Natural killer cell treated with Interleukin-12 subunit alpha and Interleukin-12 subunit beta and Interleukin-15 and Interleukin-18, amount 100 ng/mL, for 72 hours (primary cell): Measurements from ENCODE around the gene CLIC5. TPM values are rescaled to one million over a fixed set of nuclear protein-coding genes. Genes with fewer than 3 reads are reported as not detected.
"Not testable (repeated sequence)": the region's sequence is repeated elsewhere in the genome, so short reads cannot be mapped to it uniquely, and the experiment has no call there.

ENCODE experiments used
- ATAC-seq, 2 donors: fragments of 150-1000 bp; cut with Tn5 transposase in 1 of 2; sonication (Bioruptor Pico), chemical (Tn5 transposase) in 1 of 2; 2 replicates each; pipeline ENCODE4 v1.10.0; 2021
- DNase-seq: peaks from one replicate; pipeline ENCODE4 v3.0.0; 2022; ENCODE audit warnings: low spot score
- H3K27ac Mint-ChIP-seq, 2 donors: 1 replicate in 1 of 2; 2 replicates in 1 of 2; pipeline ENCODE4 v1.8.0; 2022; ENCODE audit warnings: mixed read lengths in 2 of 2, mild to moderate bottlenecking in 1 of 2, moderate library complexity in 1 of 2
- H3K27me3 Mint-ChIP-seq, 2 donors: 1 replicate in 1 of 2; 2 replicates in 1 of 2; pipeline ENCODE4 v1.8.0; 2022; ENCODE audit warnings: mixed read lengths in 2 of 2
- H3K36me3 Mint-ChIP-seq: one replicate; pipeline ENCODE4 v1.8.0; 2022; ENCODE audit warnings: mixed read lengths
- H3K4me1 Mint-ChIP-seq, 2 donors: 1 replicate in 1 of 2; 2 replicates in 1 of 2; pipeline ENCODE4 v1.8.0; 2022; ENCODE audit warnings: low read depth in 2 of 2, mixed read lengths in 2 of 2, mild to moderate bottlenecking in 1 of 2
- H3K4me3 Mint-ChIP-seq: one replicate; pipeline ENCODE4 v1.8.0; 2022; ENCODE audit warnings: mixed read lengths
- H3K9me3 Mint-ChIP-seq: 2 replicates; pipeline ENCODE4 v1.8.0; 2022; ENCODE audit warnings: mixed read lengths
- total RNA-seq, 2 donors: library from RNA; stranded (reverse); gene quantifications; one replicate each; pipeline ENCODE4 v1.2.3, GENCODE V29; 2022

The CLIC5 gene
- total RNA-seq, 2 donors from 2014 or later: 0.38 to 3.8 TPM

DNA sequence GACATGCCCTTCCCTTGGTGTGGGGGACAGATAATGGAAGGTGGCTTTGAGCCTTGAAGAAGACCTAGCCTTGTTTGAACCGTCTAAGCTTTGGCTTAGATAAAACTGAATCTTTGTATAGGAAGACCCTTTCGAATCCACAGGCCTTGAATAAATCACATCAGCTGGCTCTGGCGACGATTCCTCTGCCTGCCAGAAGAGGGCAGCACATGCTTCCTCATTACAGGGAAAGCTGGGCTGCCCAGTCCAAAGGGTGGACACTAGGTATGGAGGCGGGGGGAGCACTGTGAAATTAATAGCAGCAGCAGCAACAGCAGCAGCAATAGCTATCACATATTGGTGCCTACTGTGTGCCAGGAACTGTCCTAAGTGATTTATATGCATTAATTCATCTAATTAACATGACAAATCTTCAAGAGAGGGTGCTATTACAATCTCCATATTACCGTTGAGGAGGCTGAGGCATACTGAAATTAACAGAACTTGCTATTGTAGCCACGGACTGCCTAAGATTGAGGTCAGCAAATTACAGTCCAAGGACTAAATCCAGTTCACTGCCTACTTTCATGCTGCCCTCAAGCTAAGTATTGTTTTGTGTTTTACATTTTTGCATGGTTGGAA lies 85.1 kb downstream of the CLIC5 start:
- H3K4me3 Mint-ChIP-seq: no peak overlapping the region
- no peaks in the 10 kb centered on the region for H3K36me3 Mint-ChIP-seq
- H3K4me1 Mint-ChIP-seq: peaks cover 7 to 16% of the 10 kb centered on the region in 2 donors
- peak; percentile 57 to 68 for ATAC-seq
- H3K27ac Mint-ChIP-seq: no peak overlapping the region
- H3K27me3 Mint-ChIP-seq: peaks cover 0 to 3% of the 10 kb centered on the region in 2 donors
- H3K9me3 Mint-ChIP-seq: no peaks in the 10 kb centered on the region
- DNase-seq: no peak

GRCh38 chr6:45929421-45930361 lies 86.0 kb downstream of the CLIC5 start:
- ATAC-seq: no peak
- no peak for DNase-seq
- H3K36me3 Mint-ChIP-seq: no peaks in the 10 kb centered on the region
- H3K4me1 Mint-ChIP-seq: peaks cover 7 to 16% of the 10 kb centered on the region in 2 donors
- peaks cover 0 to 3% of the 10 kb centered on the region in 2 donors for H3K27me3 Mint-ChIP-seq
- no peak overlapping the region for H3K27ac Mint-ChIP-seq
- no peak overlapping the region for H3K4me3 Mint-ChIP-seq
- no peaks in the 10 kb centered on the region for H3K9me3 Mint-ChIP-seq

GRCh38 chr6:45928721-45929305 lies 86.8 kb downstream of the CLIC5 start:
- DNase-seq (no peak), ATAC-seq (no peak)
- H3K9me3 Mint-ChIP-seq: no peaks in the 10 kb centered on the region
- peaks cover 7 to 20% of the 10 kb centered on the region in 2 donors for H3K4me1 Mint-ChIP-seq
- H3K27me3 Mint-ChIP-seq: peaks cover 0 to 8% of the 10 kb centered on the region in 2 donors
- no peak overlapping the region for H3K27ac Mint-ChIP-seq
- H3K36me3 Mint-ChIP-seq: no peaks in the 10 kb centered on the region
- no peak overlapping the region for H3K4me3 Mint-ChIP-seq

- H3K27me3 Mint-ChIP-seq: peaks cover 0 to 11% of the 10 kb centered on the region in 2 donors
- no peaks in the 10 kb centered on the region for H3K9me3 Mint-ChIP-seq
- H3K27ac Mint-ChIP-seq: no peak overlapping the region
- H3K4me3 Mint-ChIP-seq: no peak overlapping the region
- ATAC-seq: no peak
- H3K4me1 Mint-ChIP-seq: peaks cover 12 to 30% of the 10 kb centered on the region in 2 donors
- no peak for DNase-seq
- H3K36me3 Mint-ChIP-seq: no peaks in the 10 kb centered on the region
These were observed 88.0 kb downstream of the CLIC5 start for GRCh38 chr6:45927421-45928320.

- ATAC-seq: not testable (repeated sequence)
- H3K27ac Mint-ChIP-seq: peak overlapping the region in 1 of 2 donors; percentile 26
These were observed 89.2 kb downstream of the CLIC5 start for GRCh38 chr6:45926423-45926822.

DNA sequence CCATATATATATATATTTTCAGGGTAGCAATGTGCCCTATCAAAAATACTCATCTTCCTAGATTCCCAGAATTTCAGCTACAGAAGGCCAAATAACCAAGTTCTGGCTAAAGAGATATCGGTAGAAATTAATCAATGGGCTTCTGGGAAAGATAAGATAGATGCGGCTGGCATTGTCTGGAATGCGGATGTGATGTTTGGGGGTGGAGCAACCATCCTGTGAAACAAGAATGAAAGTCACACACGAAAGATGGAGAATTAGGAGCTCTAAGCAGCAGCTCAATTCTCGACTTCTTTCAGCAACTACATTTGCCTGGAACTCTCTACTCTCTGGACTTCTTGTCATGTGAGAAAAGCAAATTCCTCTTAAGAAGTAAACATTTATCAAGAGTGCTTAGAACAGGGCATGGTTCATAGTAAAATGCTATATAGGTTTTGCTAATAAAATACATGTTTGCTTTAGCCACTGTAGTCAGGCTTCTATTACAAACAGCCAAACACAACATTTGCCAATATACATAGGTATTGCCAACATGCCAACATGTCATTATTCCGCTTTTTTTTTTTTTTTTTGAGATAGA lies 90.8 kb downstream of the CLIC5 start:
- DNase-seq: no peak
- peaks cover 18 to 43% of the 10 kb centered on the region in 2 donors for H3K4me1 Mint-ChIP-seq
- no peaks in the 10 kb centered on the region for H3K9me3 Mint-ChIP-seq
- no peaks in the 10 kb centered on the region for H3K36me3 Mint-ChIP-seq
- no peak overlapping the region for H3K4me3 Mint-ChIP-seq
- H3K27ac Mint-ChIP-seq: peak overlapping the region; percentile 69 to 88
- no peak for ATAC-seq
- H3K27me3 Mint-ChIP-seq: peaks cover 0 to 11% of the 10 kb centered on the region in 2 donors

More at GRCh38 chr6:45926423-45926822, 89.2 kb downstream of the CLIC5 start:
- DNase-seq, H3K36me3 Mint-ChIP-seq, H3K9me3 Mint-ChIP-seq: not testable (repeated sequence)
- H3K27me3 Mint-ChIP-seq: peaks cover 0 to 11% of the 10 kb centered on the region in 2 donors
- H3K4me1 Mint-ChIP-seq: peaks cover 19 to 39% of the 10 kb centered on the region in 2 donors
- H3K4me3 Mint-ChIP-seq: peak overlapping the region; percentile 0

DNA sequence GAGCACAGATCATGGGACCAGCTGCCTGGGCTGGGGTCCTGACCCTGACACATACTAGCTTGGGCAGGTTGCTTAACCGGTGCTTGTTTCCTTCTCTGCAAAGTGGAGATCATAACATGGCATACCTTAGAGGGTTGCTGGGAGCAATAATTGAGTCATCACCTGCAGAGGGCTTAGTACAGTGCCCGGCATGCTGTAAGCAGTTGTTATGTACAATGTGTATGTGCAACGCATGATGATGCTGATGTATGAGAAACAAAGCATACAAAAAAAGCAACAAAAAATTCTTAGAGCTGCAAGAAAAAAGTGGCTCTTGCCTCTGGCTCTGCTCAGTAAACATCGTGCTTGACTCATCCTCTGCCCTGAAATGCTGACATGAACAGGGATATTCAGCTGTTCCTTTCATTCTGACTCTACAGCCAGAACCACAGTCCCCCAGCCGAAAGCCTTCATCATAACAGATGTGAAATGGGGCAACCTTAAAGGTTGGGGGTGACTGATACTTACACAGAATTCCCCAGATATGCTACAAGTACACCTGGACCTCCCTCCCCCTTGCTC lies 91.7 kb downstream of the CLIC5 start:
- Mint-ChIP-seq H3K4me1 (peaks cover 18 to 43% of the 10 kb centered on the region in 2 donors), H3K9me3 (no peaks in the 10 kb centered on the region), H3K36me3 (no peaks in the 10 kb centered on the region), H3K27me3 (peaks cover 0 to 11% of the 10 kb centered on the region in 2 donors), H3K4me3 (peak overlapping the region; percentile 66), H3K27ac (peak overlapping the region; percentile 69 to 88)
- ATAC-seq: peak; percentile 82 to 88
- no peak for DNase-seq

DNA sequence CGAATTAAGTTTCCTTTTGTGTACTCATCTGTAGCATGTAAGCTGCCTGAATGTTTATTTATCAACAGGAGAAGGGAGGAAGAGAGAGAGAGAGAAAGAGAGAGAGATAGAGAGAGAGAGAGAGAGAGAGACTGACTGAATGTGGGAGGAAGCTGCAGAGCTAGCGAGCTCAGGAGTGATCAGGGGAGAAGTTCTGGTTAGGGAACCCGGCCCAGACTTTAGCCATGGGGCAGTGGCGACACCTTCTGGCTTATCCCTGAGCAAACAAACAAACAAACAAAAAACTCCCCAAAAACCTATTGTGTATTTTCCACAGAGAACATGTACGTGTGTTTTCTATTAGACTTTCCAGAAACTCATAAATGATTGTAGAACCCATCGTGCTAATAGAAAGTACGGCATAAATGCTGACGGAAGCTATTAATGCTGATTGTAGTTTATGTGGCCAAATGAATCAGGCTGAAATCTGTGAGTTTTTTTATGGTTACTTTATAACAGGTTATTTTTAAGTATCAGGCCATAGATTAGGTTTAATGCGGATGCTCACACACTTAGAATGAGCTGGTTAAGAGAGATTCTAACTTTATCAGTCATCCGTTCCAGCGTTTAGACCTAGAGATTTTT lies 92.8 kb downstream of the CLIC5 start:
- Mint-ChIP-seq H3K4me1 (peaks cover 18 to 43% of the 10 kb centered on the region in 2 donors), H3K27me3 (peaks cover 0 to 11% of the 10 kb centered on the region in 2 donors), H3K4me3 (peak overlapping the region; percentile 74), H3K27ac (peak overlapping the region; percentile 47 to 88), H3K9me3 (no peaks in the 10 kb centered on the region), H3K36me3 (no peaks in the 10 kb centered on the region)
- DNase-seq: peak; percentile 69
- ATAC-seq: peak; percentile 46 to 74

- peaks cover 0 to 9% of the 10 kb centered on the region in 2 donors for H3K27me3 Mint-ChIP-seq
- ATAC-seq (no peak), DNase-seq (no peak)
- H3K9me3 Mint-ChIP-seq: no peaks in the 10 kb centered on the region
- peak overlapping the region; percentile 80 to 88 for H3K27ac Mint-ChIP-seq
- H3K4me3 Mint-ChIP-seq: peak overlapping the region; percentile 74
- H3K36me3 Mint-ChIP-seq: no peaks in the 10 kb centered on the region
- H3K4me1 Mint-ChIP-seq: peaks cover 16 to 41% of the 10 kb centered on the region in 2 donors
These were observed 93.9 kb downstream of the CLIC5 start for GRCh38 chr6:45921691-45922281.

DNA sequence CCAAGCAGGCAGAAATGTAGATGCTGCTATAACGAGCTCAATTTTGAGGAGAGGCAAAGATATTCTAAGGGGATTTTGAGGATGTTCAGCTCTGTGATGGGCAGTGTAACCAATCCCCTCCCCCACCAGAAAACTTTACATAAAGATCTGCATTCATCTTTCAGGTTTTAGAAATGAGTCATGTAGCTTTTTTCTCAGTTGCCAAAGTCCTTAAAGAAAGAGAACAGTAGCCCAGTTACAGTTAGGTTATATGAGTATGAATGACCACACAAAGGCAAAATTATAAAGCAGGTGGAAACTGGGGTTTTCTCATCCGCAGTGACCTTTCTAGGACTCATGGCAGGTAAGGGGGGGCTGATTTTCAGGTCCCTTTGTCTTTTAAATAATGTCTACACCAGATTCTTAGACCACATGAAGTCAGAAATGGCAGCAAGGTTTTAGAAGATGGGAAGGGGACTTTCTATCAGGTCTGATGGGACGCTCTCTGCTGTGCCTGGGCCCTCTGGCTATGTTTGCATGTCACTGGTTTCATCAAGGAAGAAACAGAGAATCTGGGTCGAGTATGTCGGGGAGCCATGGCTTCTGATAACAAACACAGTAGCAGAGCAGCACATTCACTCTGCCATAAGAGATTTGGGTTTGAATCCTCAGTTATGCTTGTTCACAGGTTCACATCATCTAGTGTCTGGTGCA lies 94.7 kb downstream of the CLIC5 start:
- Mint-ChIP-seq H3K36me3 (no peaks in the 10 kb centered on the region), H3K27ac (peak overlapping the region; percentile 80 to 88), H3K9me3 (no peaks in the 10 kb centered on the region), H3K4me3 (peak overlapping the region; percentile 74), H3K4me1 (peaks cover 15 to 38% of the 10 kb centered on the region in 2 donors), H3K27me3 (peaks cover 0 to 8% of the 10 kb centered on the region in 2 donors)
- ATAC-seq (peak in 1 of 2 donors; percentile 51), DNase-seq (no peak)

DNA sequence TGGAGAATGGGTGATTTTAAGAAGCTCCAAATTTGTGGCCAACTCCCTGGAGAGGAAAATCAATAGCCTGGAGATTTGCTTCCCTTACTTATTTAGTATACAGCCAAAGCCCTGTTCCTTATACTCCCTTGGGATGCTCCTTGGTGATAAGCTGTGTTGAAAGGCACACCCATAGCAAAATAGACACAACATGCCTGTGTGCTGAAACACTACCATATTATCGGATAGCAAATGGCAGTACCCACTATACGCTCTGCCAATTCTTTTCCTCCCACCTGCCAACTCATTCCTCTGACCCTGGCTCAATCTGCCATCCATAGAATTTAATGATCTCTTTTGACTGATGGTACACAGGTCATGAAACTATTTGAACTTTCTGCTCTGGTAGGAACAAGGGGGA lies 98.2 kb downstream of the CLIC5 start:
- Mint-ChIP-seq H3K27ac (no peak overlapping the region), H3K4me1 (peaks cover 7 to 22% of the 10 kb centered on the region in 2 donors), H3K4me3 (no peak overlapping the region), H3K9me3 (no peaks in the 10 kb centered on the region), H3K36me3 (peaks cover 4% of the 10 kb centered on the region), H3K27me3 (no peaks in the 10 kb centered on the region)
- no peak for ATAC-seq
- DNase-seq: no peak
